SK-N-SH treated with all-trans-retinoic acid at 6 μM for 48 hours (cell line): Measurements from ENCODE around the gene BSPRY.

Experiments used
- ARNTL ChIP-seq: fragments of 450-650 bp; formaldehyde crosslinking; IDR thresholded peaks from 2 replicates; pipeline ENCODE4 v1.5.0; 2020; ENCODE audit warnings: low read depth, mild to moderate bottlenecking, moderate library complexity, borderline replicate concordance
- CSRNP3 ChIP-seq: fragments of 250-450 bp; sonication (Bioruptor Pico); IDR thresholded peaks from 2 replicates; pipeline ENCODE4 v1.5.1; 2021; ENCODE audit warnings: mild to moderate bottlenecking, moderate library complexity
- ESRRG ChIP-seq: fragments of 250-450 bp; sonication (Bioruptor Pico); IDR thresholded peaks from 2 replicates; pipeline ENCODE4 v1.6.1; 2021; ENCODE audit warnings: mild to moderate bottlenecking
- GLIS3 ChIP-seq: fragments of 250-450 bp; sonication (Bioruptor Pico); IDR thresholded peaks from 2 replicates; pipeline ENCODE4 v1.5.0; 2020; ENCODE audit warnings: mild to moderate bottlenecking, moderate library complexity
- OSR1 ChIP-seq: fragments of 250-450 bp; sonication (Bioruptor Pico); IDR thresholded peaks from 2 replicates; pipeline ENCODE4 v1.8.0; 2022; ENCODE audit warnings: moderate library complexity, mild to moderate bottlenecking, inconsistent platforms
- RARB ChIP-seq: fragments of 250-450 bp; sonication (Bioruptor Pico); IDR thresholded peaks from 2 replicates; pipeline ENCODE4 v1.8.0; 2021; ENCODE audit warnings: mild to moderate bottlenecking, moderate library complexity
- TCF4 ChIP-seq: fragments of 250-450 bp; sonication (Bioruptor Pico); IDR thresholded peaks from 2 replicates; pipeline ENCODE4 v1.8.0; 2021; ENCODE audit warnings: mild to moderate bottlenecking, moderate library complexity, borderline replicate concordance
- ZFP3 ChIP-seq: fragments of 250-450 bp; sonication (Bioruptor Pico); IDR thresholded peaks from 2 replicates; pipeline ENCODE4 v1.5.0; 2020; ENCODE audit warnings: mild to moderate bottlenecking, moderate library complexity
- ZFP30 ChIP-seq: fragments of 450-650 bp; formaldehyde crosslinking; IDR thresholded peaks from 2 replicates; pipeline ENCODE4 v1.5.0; 2022; ENCODE audit warnings: mild to moderate bottlenecking, moderate library complexity
- ZNF70 ChIP-seq: fragments of 450-650 bp; formaldehyde crosslinking; IDR thresholded peaks from 2 replicates; pipeline ENCODE4 v1.5.0; 2020; ENCODE audit warnings: mild to moderate bottlenecking, moderate library complexity

DNA sequence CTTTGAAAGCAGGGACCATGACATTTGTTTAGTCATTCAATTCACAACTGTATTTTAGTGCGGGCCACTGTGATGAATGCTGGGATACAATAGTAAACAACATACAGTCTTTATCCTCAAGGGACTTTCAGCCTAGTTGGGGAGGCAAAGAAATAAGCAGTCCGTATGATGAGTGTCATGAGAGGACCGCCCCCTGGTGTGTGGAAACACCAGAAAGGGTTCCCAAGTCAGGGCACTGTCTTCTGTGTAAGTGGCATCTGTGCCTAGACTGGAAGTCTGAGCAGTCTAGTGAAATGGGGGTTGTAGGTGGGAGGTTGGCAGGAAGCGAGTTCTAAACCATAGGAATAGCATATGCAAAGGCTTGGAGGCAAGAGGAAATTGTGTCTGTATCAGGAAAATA lies 68.0 kb downstream of the BSPRY start:
- TF ChIP-seq ARNTL (CRISPR knock-in tag), result no peak
- TF ChIP-seq ZFP3, result no peak
- TF ChIP-seq ZFP30, result no peak
- no peak for TF ChIP-seq GLIS3 (CRISPR knock-in tag)
- no peak for TF ChIP-seq OSR1 (CRISPR knock-in tag)
- TF ChIP-seq CSRNP3, result no peak
- TF ChIP-seq TCF4 (CRISPR knock-in tag), result no peak
- no peak for TF ChIP-seq ESRRG (CRISPR knock-in tag)
- TF ChIP-seq RARB (CRISPR knock-in tag), result no peak
- TF ChIP-seq ZNF70 (CRISPR knock-in tag), result no peak
